OCI-M1 (cell line): Measurements from ENCODE around the gene LMX1A.

Experiments used
- DNase-seq: peaks from one replicate; lab custom pipeline; 2025; lab: John Stamatoyannopoulos, UW

The LMX1A gene

GRCh38 chr1:165325460-165326203 lies 30.9 kb downstream of the LMX1A start:
- no peak for DNase-seq

DNA sequence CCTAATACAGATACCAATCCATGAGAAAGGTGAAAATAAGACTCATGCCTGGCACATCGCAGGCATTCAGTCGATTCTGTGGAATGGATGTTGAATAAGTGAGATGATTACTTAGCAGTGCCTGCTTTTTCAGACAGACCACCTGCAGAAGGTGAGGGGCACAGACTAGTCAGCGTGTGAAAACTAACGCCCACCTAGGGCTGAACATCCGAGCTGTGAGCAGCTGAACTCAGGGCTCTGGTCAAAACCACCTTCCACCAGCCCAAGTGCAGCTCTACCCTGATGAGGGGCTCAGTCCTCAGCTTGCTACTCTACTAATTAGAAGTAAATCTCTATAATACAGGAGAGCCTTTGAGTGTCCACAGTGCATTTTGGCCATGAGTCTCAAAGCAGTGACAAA lies 32.5 kb downstream of the LMX1A start:
- DNase-seq: no peak

DNA sequence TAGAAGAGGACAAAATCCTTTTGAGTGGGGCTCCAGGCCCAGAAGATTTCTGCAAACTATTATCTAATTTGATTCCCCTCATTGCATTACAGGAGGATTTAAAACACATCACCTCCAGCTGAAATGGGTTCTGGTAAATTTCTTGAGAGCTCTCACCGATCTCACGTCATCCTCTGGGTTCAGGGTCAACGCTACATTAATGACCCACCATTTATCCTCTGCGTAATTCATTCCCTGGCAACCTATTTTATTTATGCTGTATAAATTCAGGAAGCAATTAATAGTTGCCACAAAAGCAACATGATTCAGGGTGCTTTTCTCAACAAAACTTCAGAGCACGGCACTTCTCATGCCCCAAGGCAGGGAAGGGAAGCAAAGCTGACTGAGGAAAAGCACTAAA lies 38.9 kb downstream of the LMX1A start:
- no peak for DNase-seq

GRCh38 chr1:165316153-165316772 lies 40.3 kb downstream of the LMX1A start:
- no peak for DNase-seq

DNA sequence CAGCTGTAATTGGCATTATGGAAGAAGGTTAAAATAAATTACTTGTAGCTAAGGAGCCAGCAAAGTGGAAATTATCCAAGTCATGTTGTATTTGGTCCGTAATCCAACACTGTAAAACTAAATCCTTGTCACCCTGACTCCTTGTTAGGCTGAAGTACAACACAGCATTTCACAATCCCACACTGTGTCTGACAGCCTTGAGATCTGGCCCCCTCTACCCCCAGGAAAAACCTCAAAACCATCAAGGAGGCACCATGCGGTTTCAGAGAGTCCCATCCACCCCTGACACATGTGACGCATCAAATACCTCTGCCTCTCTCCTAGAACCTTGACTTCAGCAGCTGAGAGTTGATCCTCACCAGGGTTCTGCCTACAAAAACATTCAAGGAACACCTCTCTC lies 41.0 kb downstream of the LMX1A start:
- no peak for DNase-seq

DNA sequence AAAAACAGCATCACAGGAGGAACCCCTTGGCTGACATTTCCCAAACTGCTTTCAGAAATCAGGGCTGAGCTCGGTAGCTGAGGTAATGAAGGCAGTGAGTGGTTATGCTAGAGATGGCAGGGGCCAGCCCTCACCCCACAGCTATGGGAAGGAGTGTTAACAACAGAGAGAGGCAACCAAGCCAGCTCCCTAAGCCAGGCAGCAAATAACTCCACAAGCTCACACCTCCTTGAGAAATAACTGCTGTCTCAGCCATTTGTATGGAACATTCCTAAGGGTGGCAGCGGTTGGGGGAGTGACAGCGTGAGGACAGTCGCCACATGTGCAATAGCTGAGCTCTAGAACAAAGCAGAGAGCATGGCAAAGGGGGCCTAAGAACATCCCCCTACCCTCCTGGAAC lies 42.6 kb downstream of the LMX1A start:
- DNase-seq: no peak

DNA sequence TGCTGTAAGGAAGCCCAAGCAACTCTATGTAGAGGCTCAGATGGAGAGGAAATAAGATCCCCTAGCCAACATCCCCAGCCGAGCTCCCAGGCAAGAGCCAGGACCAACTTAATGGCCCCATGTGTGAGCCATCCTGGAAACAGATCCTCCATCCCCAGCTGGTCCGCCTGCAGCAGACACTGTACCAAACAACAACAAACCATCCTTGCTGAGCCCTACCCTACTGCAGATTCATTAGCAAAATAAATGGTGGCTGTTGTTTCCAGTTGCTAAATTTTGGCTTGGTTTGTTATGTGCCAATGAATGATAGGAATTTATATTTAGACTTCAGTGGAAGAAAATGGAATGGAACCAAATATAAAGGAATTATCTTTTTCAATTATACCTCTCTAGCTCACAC lies 43.9 kb downstream of the LMX1A start:
- no peak for DNase-seq

- DNase-seq: no peak
Measured at GRCh38 chr1:165306543-165307434, 49.7 kb downstream of the LMX1A start.

GRCh38 chr1:165303386-165303785 lies 53.1 kb downstream of the LMX1A start:
- DNase-seq: no peak

DNA sequence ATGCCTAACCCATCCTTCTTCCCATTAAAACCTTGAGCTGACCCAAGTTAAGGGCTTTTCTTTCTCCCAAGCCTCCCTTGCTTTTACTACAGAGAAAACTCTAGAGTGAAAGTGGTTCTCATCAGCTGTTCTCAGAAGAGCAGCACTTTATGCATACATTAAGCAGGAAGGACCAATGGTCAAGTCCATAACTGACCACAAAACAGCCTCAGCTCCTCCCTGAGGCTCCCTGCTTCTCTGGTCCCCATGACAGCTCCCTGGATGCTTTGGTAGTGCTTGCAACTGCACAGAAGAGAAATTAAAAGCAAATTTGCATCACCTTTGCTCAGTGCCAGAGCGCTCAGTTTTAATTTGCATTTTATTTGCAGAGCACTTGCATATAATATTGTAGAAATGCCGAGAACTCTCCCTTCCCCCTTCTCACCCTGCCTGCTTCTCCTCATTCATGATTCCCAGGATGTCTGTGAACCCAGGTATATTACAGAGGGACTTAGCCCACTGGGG lies 56.1 kb downstream of the LMX1A start:
- no peak for DNase-seq

DNA sequence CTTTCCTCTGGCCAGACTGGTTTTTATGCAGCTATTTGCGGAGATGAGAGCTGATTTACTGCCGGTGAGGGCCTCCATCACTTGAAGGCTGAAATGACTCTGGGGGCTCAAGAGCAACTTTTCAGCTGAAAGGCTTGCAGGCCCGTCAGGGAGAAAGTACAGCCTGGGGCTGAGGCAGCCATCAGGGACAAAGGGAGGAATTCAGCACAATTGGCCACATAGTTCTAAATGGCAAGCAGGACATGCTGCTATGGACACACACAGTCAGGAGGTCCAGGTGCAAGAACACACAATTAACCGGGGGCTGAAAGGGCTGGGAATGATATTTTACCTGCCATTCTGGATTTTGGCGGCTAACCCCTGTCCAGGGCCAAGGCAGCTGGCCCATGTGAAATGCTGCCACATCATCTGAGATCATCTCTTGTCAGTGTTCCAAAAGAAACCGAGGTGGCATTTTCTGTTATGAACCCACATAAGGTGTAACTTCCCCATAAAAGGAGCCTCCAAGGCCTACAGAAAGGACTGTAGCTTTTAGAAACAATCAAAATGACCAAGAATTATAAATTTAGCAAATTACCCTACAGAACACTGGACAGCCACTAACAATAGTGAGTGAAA lies 58.2 kb downstream of the LMX1A start:
- DNase-seq: no peak

DNA sequence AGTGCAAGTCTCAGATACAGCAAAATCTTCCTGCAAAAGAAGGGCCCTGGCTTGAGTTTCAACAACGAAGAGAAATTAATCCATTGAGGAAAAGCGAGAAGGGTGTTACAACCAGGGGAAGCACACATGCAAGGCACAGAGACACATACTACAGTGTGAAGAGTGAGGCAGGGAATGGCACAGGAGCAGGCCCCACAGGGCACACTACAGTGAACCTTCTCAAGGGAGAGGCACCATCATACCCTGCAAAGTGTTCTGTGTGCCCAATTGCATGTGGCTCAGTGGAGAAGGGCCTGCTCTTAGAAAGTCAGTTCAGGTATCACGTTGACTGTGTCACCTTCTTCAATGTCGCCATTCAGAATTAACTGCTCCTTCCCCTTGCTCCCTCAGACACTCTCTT lies 60.3 kb downstream of the LMX1A start:
- DNase-seq: no peak

DNA sequence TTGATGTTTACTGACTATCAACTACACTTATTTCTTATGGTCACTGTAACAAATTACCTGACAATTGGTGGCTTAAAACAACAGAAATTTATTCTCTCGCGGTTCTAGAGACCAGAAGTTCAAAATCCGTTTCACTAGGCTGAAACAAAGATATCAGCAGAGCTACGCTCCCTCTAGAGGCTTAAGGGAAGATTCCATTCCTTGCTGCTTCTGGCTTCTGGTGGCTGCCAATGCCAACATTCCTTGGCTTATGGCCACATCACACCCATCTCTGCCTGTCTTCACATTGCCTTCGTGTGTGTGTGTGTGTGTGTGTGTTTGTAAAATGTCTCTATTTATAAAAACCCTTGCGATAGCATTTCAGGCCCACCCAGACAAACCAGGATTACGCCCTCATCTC lies 66.4 kb downstream of the LMX1A start:
- DNase-seq: no peak

DNA sequence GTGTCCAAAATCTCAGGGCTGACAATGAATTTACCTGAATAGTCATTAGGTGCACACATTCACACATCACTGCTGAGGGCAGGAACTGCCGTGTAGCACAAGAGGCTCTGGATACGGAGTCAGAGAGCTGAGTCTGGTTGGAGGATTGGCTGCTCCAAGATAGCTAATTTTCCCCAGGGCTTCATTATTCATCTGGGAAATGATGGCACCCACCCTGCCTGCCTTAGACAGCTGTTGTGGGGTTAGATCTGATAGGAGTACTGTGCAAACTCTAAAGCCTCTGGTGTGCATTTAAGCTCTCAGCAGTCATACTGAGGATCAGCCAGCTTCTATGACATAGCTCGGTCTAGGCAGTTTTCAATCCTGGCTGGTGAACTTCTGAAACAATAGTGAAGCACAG lies 67.0 kb downstream of the LMX1A start:
- DNase-seq: no peak

DNA sequence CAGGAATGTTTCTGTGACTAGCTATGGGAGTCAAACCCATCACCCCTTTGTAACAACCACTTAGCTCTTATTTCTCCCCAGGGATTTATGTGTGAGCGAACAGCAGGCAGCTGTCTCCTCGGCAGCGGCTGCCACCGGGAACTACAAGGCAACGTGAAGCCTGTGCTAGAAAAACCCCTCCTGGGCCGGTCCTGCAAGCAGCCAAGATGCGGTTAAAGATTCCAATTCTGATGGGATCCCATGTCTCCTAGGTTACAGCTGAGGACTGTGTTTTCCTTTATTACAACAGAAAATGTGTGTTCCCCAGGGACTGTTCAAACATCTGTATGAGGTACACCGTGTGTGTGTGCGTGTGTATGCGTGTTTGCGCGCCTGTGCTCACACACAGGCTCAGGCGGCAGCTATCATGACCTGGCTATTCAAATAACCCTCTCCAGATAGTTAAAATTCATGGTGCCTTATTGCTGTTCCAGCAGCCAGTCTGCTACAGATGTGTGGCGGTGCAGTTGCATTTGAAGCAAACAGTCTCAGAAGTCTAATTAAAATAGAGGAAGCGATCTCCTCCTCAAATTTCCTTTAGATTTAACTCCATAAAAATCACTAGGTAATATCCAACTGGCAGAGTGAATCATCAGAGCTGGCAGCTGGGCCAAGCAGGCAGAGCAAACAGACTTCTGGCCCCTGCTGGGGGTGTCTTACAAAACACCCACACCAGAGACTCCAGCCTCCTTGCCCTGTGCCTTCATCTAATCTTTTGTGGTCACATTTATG lies 68.0 kb downstream of the LMX1A start:
- DNase-seq: no peak

- no peak for DNase-seq
Measured at GRCh38 chr1:165287781-165288180, 68.7 kb downstream of the LMX1A start.

DNA sequence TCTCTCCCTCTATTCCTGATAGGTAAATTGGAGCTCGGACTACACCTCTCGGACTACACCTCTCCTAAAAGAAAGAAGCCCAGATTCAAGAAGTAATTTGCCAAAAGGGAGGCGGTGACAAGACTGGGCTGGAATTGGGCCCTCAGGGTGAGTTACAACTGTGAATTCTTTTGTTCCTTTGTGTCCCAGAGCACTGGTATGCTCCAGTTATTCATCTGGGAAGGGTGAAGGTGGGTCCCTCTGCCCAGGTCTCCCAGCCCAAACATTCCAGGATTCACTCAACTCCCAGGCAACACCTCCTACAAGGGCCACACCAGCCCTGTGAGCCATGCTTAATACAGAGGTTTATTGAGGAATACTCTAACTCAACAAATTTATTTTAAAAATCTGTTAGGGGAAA lies 69.2 kb downstream of the LMX1A start:
- no peak for DNase-seq

DNA sequence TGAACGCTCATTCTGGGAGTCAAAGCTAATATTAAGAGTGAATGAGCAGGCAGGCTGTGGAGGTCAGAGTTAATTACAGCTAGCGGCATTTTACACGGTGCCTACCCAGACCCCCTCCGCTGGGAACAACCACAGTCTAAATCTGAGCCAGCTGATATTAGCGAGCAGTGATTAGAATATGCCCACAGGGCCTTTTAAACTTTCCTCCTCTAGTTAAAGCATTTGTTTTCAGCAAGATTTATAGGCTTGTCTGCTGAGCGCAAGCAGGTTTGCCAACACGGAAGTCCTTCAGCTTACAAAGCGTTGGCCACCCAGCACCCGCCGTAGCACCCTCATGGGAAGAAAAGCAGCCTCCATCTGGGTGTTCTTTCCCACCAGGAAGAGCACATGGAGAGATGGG lies 72.1 kb downstream of the LMX1A start:
- DNase-seq: no peak

DNA sequence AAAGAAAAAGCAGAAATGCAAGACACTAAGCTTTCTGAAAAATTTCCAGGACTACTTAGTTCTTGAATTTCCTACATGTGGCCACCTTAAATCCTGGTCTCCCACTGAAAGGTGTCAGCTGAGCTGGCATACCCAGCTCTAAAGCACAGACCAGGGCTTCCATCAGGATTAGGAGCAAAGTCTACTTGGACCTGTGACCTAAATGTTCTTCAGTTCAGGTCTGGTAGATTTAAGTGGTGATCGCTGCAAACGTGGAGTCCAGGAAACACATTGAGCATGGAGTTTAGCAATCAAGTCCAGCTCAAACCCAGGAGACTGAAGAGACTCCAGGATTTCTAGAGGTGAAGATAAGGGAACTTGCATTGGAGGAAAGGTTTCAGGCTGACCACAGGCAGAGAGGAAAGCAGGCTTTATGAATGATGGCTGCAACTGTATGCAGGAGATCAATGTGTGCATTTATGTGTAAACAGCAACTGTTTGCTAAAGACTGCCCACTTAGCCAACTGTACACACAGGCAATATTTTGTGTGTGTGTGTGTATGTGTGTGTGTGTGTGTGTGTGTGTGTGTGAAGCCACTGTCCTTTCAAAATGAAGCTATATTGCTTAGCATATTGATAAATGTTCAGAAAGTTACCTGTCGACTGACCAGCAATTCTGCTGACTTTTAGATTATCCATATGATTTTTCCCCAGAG lies 75.2 kb downstream of the LMX1A start:
- no peak for DNase-seq

DNA sequence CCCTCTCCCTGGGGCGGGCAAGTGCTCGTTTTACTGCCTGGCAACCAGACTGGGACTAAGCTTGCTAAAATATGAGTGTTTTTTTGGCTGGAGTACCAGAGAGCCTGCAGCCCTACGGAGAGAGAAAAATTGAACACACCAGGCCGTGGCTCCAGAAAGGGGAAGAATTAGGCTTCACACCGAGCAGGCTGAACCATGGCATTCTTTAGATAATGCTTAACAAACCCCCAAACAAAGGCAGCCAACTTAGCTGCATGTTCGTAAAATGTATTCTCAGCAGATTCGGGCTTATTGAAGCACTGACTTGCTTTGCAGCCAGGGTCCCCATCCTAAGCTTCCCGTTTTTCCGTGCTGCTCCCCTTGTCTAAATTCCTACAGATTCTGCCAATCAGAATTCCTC lies 76.6 kb downstream of the LMX1A start:
- no peak for DNase-seq

GRCh38 chr1:165276314-165276713 lies 80.2 kb downstream of the LMX1A start:
- no peak for DNase-seq
